H9 (cell line): Measurements from ENCODE around the gene SYT7. TPM values are rescaled to one million over a fixed set of nuclear protein-coding genes. Genes with fewer than 3 reads are reported as not detected.

Experiments used
- DNase-seq: peaks from one replicate; pipeline ENCODE4 v3.0.0-alpha.2; 2017
- H2AFZ ChIP-seq: one replicate; pipeline ENCODE4 v1.6.1; 2013; ENCODE audit warnings: mild to moderate bottlenecking, low read length, control low read depth, moderate library complexity
- H2AK5ac ChIP-seq: 2 replicates; pipeline ENCODE4 v1.6.1; 2013; ENCODE audit warnings: low read length, control low read depth, mixed read lengths; ENCODE audit not compliant: insufficient read length
- H2BK120ac ChIP-seq: one replicate; pipeline ENCODE4 v1.6.1; 2013; ENCODE audit warnings: low read depth, mild to moderate bottlenecking, low read length, control low read depth, inconsistent platforms; ENCODE audit not compliant: poor library complexity, severe bottlenecking
- H2BK12ac ChIP-seq: 2 replicates; pipeline ENCODE4 v1.6.1; 2013; ENCODE audit warnings: low read length, control low read depth, mixed read lengths, low read depth; ENCODE audit not compliant: insufficient read length
- H2BK15ac ChIP-seq: 2 replicates; pipeline ENCODE4 v1.6.1; 2013; ENCODE audit warnings: low read depth, low read length, control low read depth
- H2BK20ac ChIP-seq: one replicate; pipeline ENCODE4 v1.6.1; 2013; ENCODE audit warnings: low read depth, mild to moderate bottlenecking, low read length, control low read depth, inconsistent platforms; ENCODE audit not compliant: poor library complexity, severe bottlenecking
- H2BK5ac ChIP-seq: 2 replicates; pipeline ENCODE4 v1.6.1; 2013; ENCODE audit warnings: low read length, control low read depth, mixed read lengths; ENCODE audit not compliant: insufficient read length
- H3K14ac ChIP-seq: 2 replicates; pipeline ENCODE4 v1.6.1; 2013; ENCODE audit warnings: low read length, control low read depth; ENCODE audit not compliant: insufficient read depth
- H3K18ac ChIP-seq: 2 replicates; pipeline ENCODE4 v1.6.1; 2013; ENCODE audit warnings: low read depth, mild to moderate bottlenecking, mixed read lengths, low read length, control low read depth; ENCODE audit not compliant: insufficient read length
- H3K23ac ChIP-seq: 2 replicates; pipeline ENCODE4 v1.6.1; 2013; ENCODE audit warnings: low read length, control low read depth, mixed read lengths, low read depth; ENCODE audit not compliant: insufficient read length
- H3K23me2 ChIP-seq: 2 replicates; pipeline ENCODE4 v1.6.1; 2013; ENCODE audit warnings: low read depth, mild to moderate bottlenecking, mixed read lengths, low read length, control low read depth; ENCODE audit not compliant: insufficient read length, poor library complexity, severe bottlenecking
- H3K27ac ChIP-seq: 2 replicates; pipeline ENCODE4 v1.5.1; 2013; ENCODE audit warnings: low read length, control low read depth, mixed read lengths, low read depth; ENCODE audit not compliant: insufficient read length
- H3K27me3 ChIP-seq: 2 replicates; pipeline ENCODE4 v1.6.1; 2013; ENCODE audit warnings: low read length, control low read depth, inconsistent platforms; ENCODE audit not compliant: insufficient read depth
- H3K4ac ChIP-seq: 2 replicates; pipeline ENCODE4 v1.6.1; 2013; ENCODE audit warnings: low read depth, mild to moderate bottlenecking, control low read depth, inconsistent platforms, low read length, moderate library complexity
- H3K4me1 ChIP-seq: 2 replicates; pipeline ENCODE4 v1.6.1; 2013; ENCODE audit warnings: low read length, control low read depth, inconsistent platforms; ENCODE audit not compliant: insufficient read depth
- H3K4me2 ChIP-seq: 2 replicates; pipeline ENCODE4 v1.6.1; 2013; ENCODE audit warnings: low read length, control low read depth, mixed read lengths; ENCODE audit not compliant: insufficient read length, insufficient read depth
- H3K56ac ChIP-seq: 2 replicates; pipeline ENCODE4 v1.6.1; 2013; ENCODE audit warnings: low read depth, mild to moderate bottlenecking, mixed read lengths, low read length, control low read depth; ENCODE audit not compliant: insufficient read length
- H3K79me1 ChIP-seq: 2 replicates; pipeline ENCODE4 v1.6.1; 2013; ENCODE audit warnings: low read depth, mild to moderate bottlenecking, moderate library complexity, low read length, control low read depth, inconsistent platforms; ENCODE audit not compliant: insufficient read depth, poor library complexity, severe bottlenecking
- H3K79me2 ChIP-seq: 2 replicates; pipeline ENCODE4 v1.6.1; 2013; ENCODE audit warnings: low read length, control low read depth, inconsistent platforms; ENCODE audit not compliant: insufficient read depth
- H3K9ac ChIP-seq: 2 replicates; pipeline ENCODE4 v1.6.1; 2013; ENCODE audit warnings: low read length, control low read depth, mixed read lengths; ENCODE audit not compliant: insufficient read length; ENCODE audit errors: extremely low read depth
- H3K9me3 ChIP-seq: one replicate; pipeline ENCODE4 v1.6.1; 2013; ENCODE audit warnings: low read depth, low read length, inconsistent platforms; ENCODE audit not compliant: control insufficient read depth
- H3T11ph ChIP-seq: one replicate; pipeline ENCODE4 v1.6.1; 2013; ENCODE audit warnings: mild to moderate bottlenecking, low read length, control low read depth, inconsistent platforms
- H4K20me1 ChIP-seq: one replicate; pipeline ENCODE4 v1.6.1; 2013; ENCODE audit not compliant: control insufficient read depth, insufficient read length, insufficient read depth
- H4K5ac ChIP-seq: 2 replicates; pipeline ENCODE4 v1.6.1; 2013; ENCODE audit warnings: low read depth, mild to moderate bottlenecking, mixed read lengths, low read length, control low read depth; ENCODE audit not compliant: insufficient read length
- H4K8ac ChIP-seq: replicated peaks from 2 replicates; pipeline ENCODE4 v1.6.1; 2013; ENCODE audit warnings: low read length, control low read depth, mixed read lengths, low read depth; ENCODE audit not compliant: insufficient read length
- H4K91ac ChIP-seq: 2 replicates; pipeline ENCODE4 v1.6.1; 2013; ENCODE audit warnings: low read depth, mild to moderate bottlenecking, moderate library complexity, mixed read lengths, low read length, control low read depth; ENCODE audit not compliant: insufficient read length
- H3K27ac Mint-ChIP-seq, 3 experiments: 2 replicates in 2 of 3; 3 replicates in 1 of 3; pipeline ENCODE4 v1.8.0; 2020 to 2021; ENCODE audit warnings: mixed read lengths in 3 of 3, mild to moderate bottlenecking in 1 of 3, moderate library complexity in 1 of 3
- H3K27me3 Mint-ChIP-seq: 2 replicates; pipeline ENCODE4 v1.8.0; 2021; ENCODE audit warnings: low read depth, mild to moderate bottlenecking, moderate library complexity, mixed read lengths
- H3K36me3 Mint-ChIP-seq, 3 experiments: 2 replicates in 2 of 3; 3 replicates in 1 of 3; pipeline ENCODE4 v1.8.0; 2020 to 2021; ENCODE audit warnings: low read depth in 3 of 3, mixed read lengths in 3 of 3; ENCODE audit not compliant: insufficient read depth in 1 of 3
- H3K4me1 Mint-ChIP-seq, 2 experiments: 2 replicates each; pipeline ENCODE4 v1.8.0; 2020; ENCODE audit warnings: mixed read lengths in 2 of 2
- H3K4me3 Mint-ChIP-seq, 2 experiments: 2 replicates in 1 of 2; 3 replicates in 1 of 2; pipeline ENCODE4 v1.8.0; 2020 to 2021; ENCODE audit warnings: mild to moderate bottlenecking in 2 of 2, mixed read lengths in 2 of 2, moderate library complexity in 1 of 2
- H3K9me3 Mint-ChIP-seq, 2 experiments: 2 replicates in 1 of 2; 3 replicates in 1 of 2; pipeline ENCODE4 v1.8.0; 2020; ENCODE audit warnings: mild to moderate bottlenecking in 2 of 2, mixed read lengths in 2 of 2, moderate library complexity in 1 of 2
- CTCF ChIP-seq: fragments of 200-600 bp; sonication (generic); conservative IDR thresholded peaks from 3 replicates; pipeline ENCODE4 v1.8.0; 2021; ENCODE audit warnings: antibody characterized with exemption, mild to moderate bottlenecking
- WGBS: extraction: QIAGEN DNeasy Blood & Tissue Kit; methylation state at CpG from one replicate; pipeline ENCODE4 v1.1.7; 2013; ENCODE audit warnings: missing lambda C conversion rate, low lambda C conversion rate, mixed read lengths; ENCODE audit not compliant: insufficient read length; ENCODE audit errors: extremely low coverage; 5-methylcytosine and 5-hydroxymethylcytosine counted together
- total RNA-seq: library from RNA; stranded (reverse); gene quantifications from 2 replicates; pipeline ENCODE4 v1.2.1, GENCODE V29; 2021

The SYT7 gene
- total RNA-seq, 1 experiment from 2014 or later, result 8.8 TPM

- no peak overlapping the region for H3K14ac ChIP-seq
- H3K9ac ChIP-seq, result no peak overlapping the region
- no peaks in the 10 kb centered on the region for H3K27me3 ChIP-seq
- DNase-seq, result no peak
- H3K4me2 ChIP-seq, result no peak overlapping the region
- H2BK5ac ChIP-seq, result no peak overlapping the region
- H4K5ac ChIP-seq, result no peak overlapping the region
- H2BK15ac ChIP-seq, result no peak overlapping the region
- H3K79me2 ChIP-seq, result no peaks in the 10 kb centered on the region
- no peak overlapping the region for H3K18ac ChIP-seq
- TF ChIP-seq CTCF, result no peak
- H4K91ac ChIP-seq, result no peak overlapping the region
- H4K8ac ChIP-seq, result no peak overlapping the region
- no peak overlapping the region for H2BK20ac ChIP-seq
- no peak overlapping the region for H2AFZ ChIP-seq
- H3K4me1 ChIP-seq, result peaks cover 4% of the 10 kb centered on the region; the same call in 1 of the 2 replicates
- Mint-ChIP-seq H3K27me3 (peaks cover 22% of the 10 kb centered on the region), H3K36me3 (no peaks in the 10 kb centered on the region), H3K4me3 (no peak overlapping the region), H3K27ac (no peak overlapping the region), H3K9me3 (no peaks in the 10 kb centered on the region), H3K4me1 (peaks cover 43 to 62% of the 10 kb centered on the region in 2 experiments)
- no peak overlapping the region for H2BK120ac ChIP-seq
- H2AK5ac ChIP-seq, result no peak overlapping the region
- H3K56ac ChIP-seq, result no peak overlapping the region
- no peak overlapping the region for H3K27ac ChIP-seq
- no peaks in the 10 kb centered on the region for H3K79me1 ChIP-seq
- H2BK12ac ChIP-seq, result no peak overlapping the region
- H3K23ac ChIP-seq, result no peak overlapping the region
- H4K20me1 ChIP-seq, result no peaks in the 10 kb centered on the region
- H3T11ph ChIP-seq, result no peak overlapping the region
- no peaks in the 10 kb centered on the region for H3K9me3 ChIP-seq
- no peak overlapping the region for H3K4ac ChIP-seq
- WGBS, result no CpG with 5 or more reads among the region's 1 CpG
- no peaks in the 10 kb centered on the region for H3K23me2 ChIP-seq
These were observed 15.7 kb upstream of the SYT7 start for GRCh38 chr11:61596542-61596941.
